A673 (cell line): ENCODE measurements around the gene ELOB.

Source experiments
- EZH2 ChIP-seq: fragments of 200-600 bp; sonication (generic); IDR thresholded peaks from 2 replicates; pipeline ENCODE4 v1.6.1; 2017; ENCODE audit warnings: borderline replicate concordance, low read depth, mild to moderate bottlenecking, mixed read lengths, antibody characterized with exemption, low read length; ENCODE audit not compliant: poor library complexity, severe bottlenecking
- TF ChIP-seq, protein P1 (sequence below): fragments of 300-800, 200-600 bp; sonication (generic); conservative IDR thresholded peaks from 2 replicates; pipeline ENCODE4 v1.5.1; 2017; ENCODE audit warnings: low read depth, mild to moderate bottlenecking, antibody characterized with exemption, low read length, moderate library complexity, mixed read lengths

DNA sequence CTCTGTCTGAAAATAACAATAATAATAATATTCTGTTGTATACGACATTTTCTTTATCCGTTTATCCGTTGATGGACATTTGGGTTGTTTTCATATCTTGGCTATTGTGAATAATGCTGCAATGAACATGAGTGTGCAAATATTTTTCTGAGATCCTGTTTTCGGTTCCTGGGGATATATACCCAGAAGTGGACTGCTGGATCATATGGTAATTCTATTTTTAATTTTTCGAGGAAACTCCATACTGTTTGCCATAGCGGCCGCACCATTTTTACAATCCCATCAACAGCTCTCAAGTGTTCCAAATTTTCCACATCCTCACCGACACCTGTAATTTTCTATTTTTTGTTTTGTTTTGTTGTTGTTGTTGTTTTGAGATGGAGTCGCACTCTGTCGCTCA lies 15.9 kb upstream of the ELOB start:
- TF ChIP-seq EZH2, result no peak
- TF ChIP-seq, protein P1, sequence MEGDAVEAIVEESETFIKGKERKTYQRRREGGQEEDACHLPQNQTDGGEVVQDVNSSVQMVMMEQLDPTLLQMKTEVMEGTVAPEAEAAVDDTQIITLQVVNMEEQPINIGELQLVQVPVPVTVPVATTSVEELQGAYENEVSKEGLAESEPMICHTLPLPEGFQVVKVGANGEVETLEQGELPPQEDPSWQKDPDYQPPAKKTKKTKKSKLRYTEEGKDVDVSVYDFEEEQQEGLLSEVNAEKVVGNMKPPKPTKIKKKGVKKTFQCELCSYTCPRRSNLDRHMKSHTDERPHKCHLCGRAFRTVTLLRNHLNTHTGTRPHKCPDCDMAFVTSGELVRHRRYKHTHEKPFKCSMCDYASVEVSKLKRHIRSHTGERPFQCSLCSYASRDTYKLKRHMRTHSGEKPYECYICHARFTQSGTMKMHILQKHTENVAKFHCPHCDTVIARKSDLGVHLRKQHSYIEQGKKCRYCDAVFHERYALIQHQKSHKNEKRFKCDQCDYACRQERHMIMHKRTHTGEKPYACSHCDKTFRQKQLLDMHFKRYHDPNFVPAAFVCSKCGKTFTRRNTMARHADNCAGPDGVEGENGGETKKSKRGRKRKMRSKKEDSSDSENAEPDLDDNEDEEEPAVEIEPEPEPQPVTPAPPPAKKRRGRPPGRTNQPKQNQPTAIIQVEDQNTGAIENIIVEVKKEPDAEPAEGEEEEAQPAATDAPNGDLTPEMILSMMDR, result no peak
